Hepatocyte (in vitro differentiated cells): Measurements from ENCODE around the gene AMMECR1L.
"Not testable (repeated sequence)": the region's sequence is repeated elsewhere in the genome, so short reads cannot be mapped to it uniquely, and the experiment has no call there.

ENCODE experiments used
- EZH2 ChIP-seq: fragments of 200-600 bp; sonication (generic); IDR thresholded peaks from 2 replicates; pipeline ENCODE4 v1.6.1; 2016; ENCODE audit warnings: antibody characterized with exemption, mild to moderate bottlenecking, borderline replicate concordance
- TF ChIP-seq, protein P1 (sequence below): fragments of 200-600 bp; sonication (generic); IDR thresholded peaks from 2 replicates; pipeline ENCODE4 v1.5.1; 2016; ENCODE audit warnings: antibody characterized with exemption, mild to moderate bottlenecking; ENCODE audit not compliant: poor library complexity

DNA sequence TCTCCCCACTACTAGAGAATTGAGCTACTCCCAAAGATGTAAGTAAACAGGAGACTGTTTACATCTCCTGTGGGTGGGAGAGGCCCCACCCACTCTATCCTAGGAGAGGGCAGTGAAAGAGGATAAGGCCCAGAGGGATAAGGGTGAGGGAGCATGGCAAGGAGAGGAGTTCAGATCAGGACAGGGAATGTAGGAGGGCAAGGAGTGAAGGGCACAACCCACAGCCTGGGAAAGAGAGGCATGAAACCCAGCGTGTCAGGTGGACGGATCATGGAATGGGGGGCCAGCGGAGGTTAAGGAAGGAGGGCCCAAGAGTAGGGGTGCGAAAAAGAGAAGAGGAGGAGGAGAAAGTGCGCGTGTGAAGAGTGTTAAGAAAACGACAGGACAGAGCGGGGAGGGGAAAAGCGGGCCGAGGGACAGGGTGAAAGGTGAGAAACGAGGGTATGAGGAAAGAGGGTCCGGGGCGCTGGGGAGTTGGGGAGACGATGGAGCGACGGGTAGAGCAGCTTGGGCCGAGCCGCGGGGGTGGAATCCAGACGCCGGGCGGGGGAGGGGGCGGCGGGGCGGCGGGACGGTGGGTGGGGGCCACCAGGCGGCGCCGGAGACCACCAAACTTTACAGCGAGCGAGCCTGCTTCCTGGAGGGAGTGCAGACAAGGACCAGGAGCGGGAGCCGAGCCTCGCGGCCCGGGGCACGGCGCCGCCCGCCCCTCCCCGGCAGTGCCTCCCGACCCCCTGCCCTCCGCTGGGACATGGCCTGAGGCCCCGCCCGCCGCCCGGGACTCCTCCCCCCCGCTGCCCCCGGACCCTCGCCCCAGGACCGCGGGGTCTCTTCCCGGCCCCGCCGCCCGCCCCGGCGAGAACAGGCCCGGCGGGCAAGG lies 655 bp downstream of the AMMECR1L start:
- TF ChIP-seq, protein P1, sequence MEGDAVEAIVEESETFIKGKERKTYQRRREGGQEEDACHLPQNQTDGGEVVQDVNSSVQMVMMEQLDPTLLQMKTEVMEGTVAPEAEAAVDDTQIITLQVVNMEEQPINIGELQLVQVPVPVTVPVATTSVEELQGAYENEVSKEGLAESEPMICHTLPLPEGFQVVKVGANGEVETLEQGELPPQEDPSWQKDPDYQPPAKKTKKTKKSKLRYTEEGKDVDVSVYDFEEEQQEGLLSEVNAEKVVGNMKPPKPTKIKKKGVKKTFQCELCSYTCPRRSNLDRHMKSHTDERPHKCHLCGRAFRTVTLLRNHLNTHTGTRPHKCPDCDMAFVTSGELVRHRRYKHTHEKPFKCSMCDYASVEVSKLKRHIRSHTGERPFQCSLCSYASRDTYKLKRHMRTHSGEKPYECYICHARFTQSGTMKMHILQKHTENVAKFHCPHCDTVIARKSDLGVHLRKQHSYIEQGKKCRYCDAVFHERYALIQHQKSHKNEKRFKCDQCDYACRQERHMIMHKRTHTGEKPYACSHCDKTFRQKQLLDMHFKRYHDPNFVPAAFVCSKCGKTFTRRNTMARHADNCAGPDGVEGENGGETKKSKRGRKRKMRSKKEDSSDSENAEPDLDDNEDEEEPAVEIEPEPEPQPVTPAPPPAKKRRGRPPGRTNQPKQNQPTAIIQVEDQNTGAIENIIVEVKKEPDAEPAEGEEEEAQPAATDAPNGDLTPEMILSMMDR = peak; percentile 37
- TF ChIP-seq EZH2 = not testable (repeated sequence)
